Frontal cortex (tissue), 4 donors: ENCODE data around the gene UBL7. TPM values are rescaled to one million over a fixed set of nuclear protein-coding genes. Genes with fewer than 3 reads are reported as not detected.

Experiments used
- DNase-seq, 2 donors: peaks; one replicate each; pipeline ENCODE4 v3.0.0; 2012; ENCODE audit warnings: low spot score in 2 of 2
- FAIRE-seq: peaks from 2 replicates; lab custom pipeline; 2012; peaks lifted over from hg19 to GRCh38; lab: Jason Lieb, UNC
- total RNA-seq: library from RNA; depleted of rRNA; stranded (reverse); fragments of >200 nt; gene quantifications from one replicate; pipeline ENCODE4 v1.2.3, GENCODE V29; 2014
- donor health status: control.
- donor health status: control.
- donor health status: control.

Gene UBL7
- total RNA-seq, 1 donor from 2014 or later, result 28.9 TPM

GRCh38 chr15:74414081-74414580 is 46.8 kb downstream of the UBL7 start:
- DNase-seq, result no peak
- no peak for FAIRE-seq

GRCh38 chr15:74413350-74414080 is 47.4 kb downstream of the UBL7 start:
- FAIRE-seq (no peak), DNase-seq (no peak)

- no peak for DNase-seq
- no peak for FAIRE-seq
Measured at GRCh38 chr15:74412159-74412558, 48.8 kb downstream of the UBL7 start.

- no peak for FAIRE-seq
- no peak for DNase-seq
Measured at GRCh38 chr15:74411686-74412085, 49.3 kb downstream of the UBL7 start.

- no peak for FAIRE-seq
- no peak for DNase-seq
Measured at GRCh38 chr15:74410502-74410901, 50.5 kb downstream of the UBL7 start.

- FAIRE-seq (no peak), DNase-seq (no peak)
Measured at GRCh38 chr15:74409225-74409624, 51.7 kb downstream of the UBL7 start.

- DNase-seq (no peak), FAIRE-seq (no peak)
Measured at GRCh38 chr15:74408815-74409214, 52.1 kb downstream of the UBL7 start.

- DNase-seq (no peak), FAIRE-seq (no peak)
Measured at GRCh38 chr15:74408385-74408784, 52.6 kb downstream of the UBL7 start.

GRCh38 chr15:74406992-74407705 is 53.8 kb downstream of the UBL7 start:
- DNase-seq, result no peak
- no peak for FAIRE-seq

- DNase-seq (no peak), FAIRE-seq (no peak)
Measured at GRCh38 chr15:74406517-74406916, 54.4 kb downstream of the UBL7 start.

GRCh38 chr15:74405823-74406222 is 55.1 kb downstream of the UBL7 start:
- FAIRE-seq (no peak), DNase-seq (no peak)

GRCh38 chr15:74403991-74404563 is 56.9 kb downstream of the UBL7 start:
- FAIRE-seq (no peak), DNase-seq (no peak)

- FAIRE-seq (no peak), DNase-seq (no peak)
Measured at GRCh38 chr15:74403588-74403919, 57.4 kb downstream of the UBL7 start.

GRCh38 chr15:74402873-74403587 is 57.9 kb downstream of the UBL7 start:
- FAIRE-seq, result no peak

GRCh38 chr15:74402337-74402841 is 58.6 kb downstream of the UBL7 start:
- FAIRE-seq (no peak), DNase-seq (no peak)

More at GRCh38 chr15:74402873-74403587, 57.9 kb downstream of the UBL7 start:
- no peak for DNase-seq

- FAIRE-seq, result no peak
- no peak for DNase-seq
Measured at GRCh38 chr15:74400915-74401757, 59.8 kb downstream of the UBL7 start.

GRCh38 chr15:74400313-74400860 is 60.6 kb downstream of the UBL7 start:
- DNase-seq (no peak), FAIRE-seq (no peak)

GRCh38 chr15:74399511-74400312 is 61.2 kb downstream of the UBL7 start:
- no peak for FAIRE-seq
- no peak for DNase-seq
